HG03460 (cell line): Measurements from ENCODE around the gene SERPINE2.

Source experiments
- ATAC-seq: cut with Tn5 transposase; IDR thresholded peaks from one replicate; pipeline ENCODE4 v1.9.1; 2021; ENCODE audit not compliant: unreplicated experiment

SERPINE2 gene

DNA sequence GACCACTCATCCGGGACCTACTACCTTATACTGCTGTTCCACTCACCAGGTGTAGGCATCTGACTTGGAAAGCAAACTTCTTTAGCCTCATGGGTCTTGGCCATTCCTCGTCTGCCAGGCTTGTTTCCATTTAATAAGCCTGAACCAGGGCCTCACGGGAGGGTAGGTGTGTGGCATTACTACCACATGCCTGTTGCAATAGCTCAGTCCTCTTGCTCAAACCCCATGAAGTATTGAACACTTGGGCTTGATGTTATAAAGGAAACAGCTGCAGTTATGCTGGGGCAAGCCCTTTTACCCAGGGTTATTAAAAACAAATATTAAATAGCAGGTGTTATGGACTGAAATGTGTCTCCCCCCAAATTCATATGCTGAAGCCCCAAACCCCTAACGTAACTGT is 60.6 kb downstream of the SERPINE2 start:
- no peak for ATAC-seq

DNA sequence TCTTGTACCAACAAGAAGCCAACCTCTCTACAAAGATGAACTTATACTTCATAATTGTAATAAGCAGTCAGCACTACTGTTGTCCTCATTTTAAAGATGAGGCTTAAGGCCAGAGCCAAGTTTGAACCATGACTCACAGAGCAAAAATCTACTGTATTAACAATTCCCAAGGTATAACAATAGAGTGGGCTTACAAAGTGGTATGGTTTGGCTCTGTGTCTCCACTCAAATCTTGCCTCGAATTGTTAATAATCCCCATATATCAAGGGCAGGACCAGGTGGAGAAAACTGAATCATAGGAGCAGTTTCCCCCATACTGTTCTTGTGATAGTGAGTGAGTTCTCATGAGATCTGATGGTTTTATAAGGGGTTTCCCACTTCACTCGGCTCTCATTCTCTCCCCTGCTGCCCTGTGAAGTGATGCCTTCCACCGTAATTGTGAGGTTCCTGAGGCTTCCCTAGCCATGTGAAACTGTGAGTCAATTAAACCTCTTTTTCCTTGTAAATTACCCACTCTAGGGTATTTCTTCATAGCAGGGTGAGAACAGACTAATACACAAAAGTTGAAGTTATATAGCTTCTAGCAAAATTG is 62.4 kb downstream of the SERPINE2 start:
- no peak for ATAC-seq

DNA sequence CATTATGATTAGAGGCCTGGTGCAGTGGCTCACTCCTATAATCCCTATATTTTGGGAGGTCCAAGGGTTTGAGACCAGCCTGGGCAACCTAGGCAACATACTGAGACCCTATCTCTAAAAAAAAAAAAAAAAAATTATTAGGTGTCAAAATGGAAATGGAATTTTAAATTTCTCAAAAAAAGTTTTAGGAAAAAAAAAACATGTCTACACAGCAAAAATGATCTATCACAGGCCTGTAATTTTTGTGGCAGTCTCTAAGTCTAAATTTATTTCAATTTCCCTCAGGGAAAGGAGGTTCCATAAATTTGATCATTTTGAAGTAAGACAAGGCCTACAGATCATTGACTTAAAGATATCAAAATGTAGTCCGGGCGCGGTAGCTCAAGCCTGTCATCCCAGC is 65.5 kb downstream of the SERPINE2 start:
- ATAC-seq, result no peak

DNA sequence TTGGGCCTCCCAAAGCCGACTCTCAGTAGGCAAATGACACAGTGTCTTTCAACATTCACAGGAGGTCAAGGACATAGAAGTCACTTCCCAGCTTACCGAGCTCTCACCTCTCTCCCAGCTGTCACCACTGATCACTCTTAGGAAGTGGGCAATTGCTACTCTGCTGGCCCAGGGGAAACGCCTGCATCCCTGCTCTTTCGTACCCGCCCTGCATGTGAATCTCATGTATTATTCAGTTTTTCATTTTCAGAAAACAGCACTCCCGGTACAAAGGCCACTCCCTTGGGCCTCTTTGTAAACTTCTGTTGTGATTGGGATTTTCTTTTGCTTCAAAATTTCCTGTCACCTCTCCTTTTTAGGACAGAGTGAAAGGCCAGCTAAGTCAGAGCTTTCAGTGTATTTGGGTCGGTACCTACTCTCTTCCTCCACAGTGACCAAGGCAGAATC is 66.4 kb downstream of the SERPINE2 start:
- no peak for ATAC-seq

DNA sequence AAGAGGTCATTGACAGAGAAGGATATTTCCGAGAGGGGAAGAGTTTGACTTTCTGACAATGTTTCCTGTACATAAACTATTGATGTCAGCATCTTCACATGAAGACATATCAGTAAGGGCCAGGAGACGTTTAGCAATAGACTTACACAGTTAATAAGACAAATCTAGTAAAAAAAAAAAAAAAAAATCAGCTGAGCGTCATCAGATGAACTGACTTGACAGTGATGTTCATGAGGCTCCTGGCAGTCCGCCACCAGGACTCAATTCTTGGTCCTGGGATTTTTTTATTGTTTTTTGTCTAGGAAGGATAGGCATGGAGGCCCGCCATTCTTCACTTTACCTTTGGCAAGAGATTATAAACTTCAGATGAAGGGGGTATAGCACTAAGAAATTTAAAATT is 67.4 kb downstream of the SERPINE2 start:
- ATAC-seq, result no peak

DNA sequence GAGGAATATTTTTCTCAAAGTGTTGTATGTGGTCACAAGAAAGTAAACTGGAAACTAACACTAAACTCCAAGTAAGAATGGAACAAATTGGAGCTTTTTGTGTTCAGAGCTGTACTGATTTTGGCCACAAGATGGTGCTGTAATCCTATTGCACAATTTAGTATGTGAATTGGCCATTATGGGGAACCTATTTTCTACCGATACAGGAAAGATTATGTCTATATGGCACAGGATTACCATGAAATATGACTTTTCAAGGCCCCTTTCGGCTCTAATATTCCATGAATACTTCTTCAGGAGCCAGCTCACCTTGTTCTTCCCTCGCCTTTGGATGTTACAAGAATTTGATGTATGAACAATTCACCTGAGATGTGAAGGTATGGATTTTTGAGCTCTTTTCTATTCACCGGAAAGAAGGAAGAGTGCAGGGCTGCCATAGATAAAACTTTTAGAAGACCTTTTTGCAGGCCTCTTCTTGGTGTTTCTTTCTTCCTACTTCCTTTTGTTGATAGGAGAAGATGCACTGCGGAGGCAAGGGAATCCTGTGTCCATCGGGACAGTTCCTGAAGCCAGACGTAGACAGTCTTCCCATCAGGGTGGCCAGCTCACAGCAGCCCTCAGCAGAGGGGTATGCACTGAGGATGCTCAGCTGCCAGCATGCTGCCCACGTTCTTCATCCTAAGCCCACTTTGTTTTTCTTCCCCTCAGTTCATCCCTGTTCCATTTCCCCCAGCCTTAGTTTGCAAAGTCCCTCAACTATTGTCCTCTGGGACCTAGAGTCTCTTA is 68.5 kb downstream of the SERPINE2 start:
- ATAC-seq, result peak; percentile 83

DNA sequence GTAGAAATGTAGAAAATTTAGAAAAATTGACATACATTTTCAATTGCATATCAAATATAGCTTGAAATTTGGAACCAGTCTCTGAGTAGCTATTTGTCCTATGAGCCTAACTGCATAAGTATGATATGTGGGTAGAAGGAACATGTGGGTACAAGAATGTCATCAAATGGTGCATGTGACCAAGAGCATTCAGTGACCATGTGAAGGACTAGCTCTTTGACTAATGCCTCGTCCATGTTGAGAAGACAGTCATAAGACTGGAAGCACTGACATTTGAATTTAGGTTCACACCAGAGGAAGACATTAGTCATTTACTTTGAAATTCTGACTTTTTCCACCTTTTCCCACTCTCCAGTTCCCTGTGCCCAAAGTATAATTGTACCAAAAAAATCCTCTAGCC is 69.2 kb downstream of the SERPINE2 start:
- no peak for ATAC-seq

DNA sequence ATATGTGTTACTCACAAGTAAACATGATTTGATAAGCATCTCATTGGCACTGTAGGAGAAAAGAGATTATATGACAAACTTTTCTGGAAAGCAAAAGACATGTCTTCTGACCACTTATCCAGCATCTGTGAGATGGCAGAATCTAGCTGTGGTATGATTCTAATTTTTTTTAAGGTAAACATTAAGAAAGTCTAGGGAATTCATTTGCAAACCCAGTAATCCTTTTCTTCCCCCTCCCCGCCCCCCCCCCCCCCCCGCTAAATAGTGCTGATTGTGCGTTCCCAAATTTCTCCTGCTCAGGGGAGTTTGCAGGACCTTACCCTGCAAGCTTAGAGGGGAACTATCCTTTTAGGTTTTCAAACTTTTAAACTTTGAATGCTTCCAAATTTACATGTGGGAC is 69.8 kb downstream of the SERPINE2 start:
- ATAC-seq, result no peak

DNA sequence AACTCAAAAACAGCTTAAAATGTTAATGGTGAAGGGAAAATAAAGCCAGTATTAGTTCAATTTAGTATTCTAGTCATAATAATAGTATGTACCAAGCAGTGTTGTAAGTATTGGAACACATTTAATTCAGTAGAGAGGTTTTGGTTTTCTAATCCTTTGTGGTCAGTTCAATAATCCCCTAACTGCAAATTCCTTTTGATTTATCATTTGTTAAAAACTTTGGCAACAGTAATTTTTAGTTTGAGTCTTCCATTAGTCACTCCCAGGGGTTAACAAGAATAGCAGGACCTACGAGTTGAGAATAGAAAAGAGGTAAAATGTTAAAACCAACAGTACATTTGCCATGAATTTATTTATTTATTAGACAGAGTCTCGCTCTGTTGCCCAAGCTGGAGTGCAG is 71.1 kb downstream of the SERPINE2 start:
- ATAC-seq, result no peak

DNA sequence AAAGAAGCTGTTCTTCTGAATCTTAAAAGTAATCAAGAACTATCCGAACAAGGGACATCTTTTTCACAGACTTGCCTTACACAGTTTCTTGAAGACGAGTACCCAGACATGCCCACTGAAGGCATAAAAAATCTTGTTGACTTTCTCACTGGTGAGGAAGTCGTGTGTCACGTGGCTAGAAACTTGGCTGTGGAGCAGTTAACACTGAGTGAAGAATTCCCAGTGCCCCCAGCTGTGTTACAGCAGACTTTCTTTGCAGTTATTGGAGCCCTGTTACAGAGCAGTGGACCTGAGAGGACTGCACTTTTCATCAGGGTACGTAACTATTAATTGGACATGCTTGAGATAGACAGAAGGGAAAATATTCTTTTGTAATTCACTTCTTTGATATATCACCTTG is 79.4 kb downstream of the SERPINE2 start:
- no peak for ATAC-seq

DNA sequence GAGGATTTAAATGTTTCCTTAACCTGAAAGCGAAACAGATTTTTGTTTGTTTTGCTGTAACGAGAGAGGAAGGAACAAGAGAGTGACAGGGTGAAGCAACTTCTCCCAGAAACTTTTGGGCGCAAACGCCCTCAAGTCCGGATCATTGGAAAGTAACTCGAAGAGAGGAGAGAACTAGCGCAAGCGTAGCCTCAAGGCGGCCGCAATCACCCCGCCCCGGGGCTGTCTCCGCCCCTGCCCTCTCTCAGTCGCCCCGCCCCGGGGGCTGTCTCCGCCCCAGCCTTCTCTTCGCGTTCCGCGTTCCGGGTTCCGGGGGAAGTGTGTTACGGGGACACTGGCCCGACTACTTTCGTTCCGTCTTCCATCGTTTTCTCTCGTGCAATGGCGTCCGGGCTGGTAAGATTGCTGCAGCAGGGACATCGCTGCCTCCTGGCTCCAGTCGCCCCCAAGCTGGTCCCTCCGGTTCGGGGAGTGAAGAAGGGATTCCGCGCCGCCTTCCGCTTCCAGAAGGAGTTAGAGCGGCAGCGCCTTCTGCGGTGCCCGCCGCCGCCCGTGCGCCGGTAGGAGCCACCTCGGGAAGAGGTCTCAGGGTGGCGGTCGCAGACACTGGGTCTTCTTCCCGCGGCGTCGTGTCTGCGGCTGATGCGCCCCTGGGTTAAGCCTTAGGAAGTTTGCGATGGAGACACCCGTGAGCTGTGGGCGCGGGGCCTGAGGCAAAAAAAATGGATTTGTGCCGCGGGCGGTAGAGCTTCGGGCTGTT is 81.8 kb downstream of the SERPINE2 start, which contains the start of gene MRPL44:
MRPL44 (plus strand) TSS at position 372 of the 760 bp plus-strand sequence; CDS start at position 382, 10 bp downstream.
- ATAC-seq, result peak; percentile 94

DNA sequence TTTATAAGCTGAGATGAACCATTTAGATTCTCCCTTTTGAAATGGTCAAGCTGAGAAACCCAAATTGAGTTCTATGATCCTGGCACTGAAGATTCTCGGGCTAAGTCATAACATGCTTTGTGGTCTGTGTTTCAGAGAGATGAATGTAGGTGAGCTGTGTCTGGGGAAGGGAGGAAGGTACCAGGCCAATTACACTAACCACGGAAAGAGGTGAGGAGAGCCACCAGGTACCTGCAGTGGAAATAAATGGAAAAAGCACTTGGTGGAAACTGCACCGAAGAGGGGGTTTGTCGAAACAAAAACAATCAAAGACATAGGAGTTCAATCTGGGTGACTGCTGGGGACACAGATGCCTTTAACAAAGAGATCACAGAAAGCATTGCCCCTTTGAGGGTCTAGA is 82.8 kb downstream of the SERPINE2 start:
- ATAC-seq, result no peak

DNA sequence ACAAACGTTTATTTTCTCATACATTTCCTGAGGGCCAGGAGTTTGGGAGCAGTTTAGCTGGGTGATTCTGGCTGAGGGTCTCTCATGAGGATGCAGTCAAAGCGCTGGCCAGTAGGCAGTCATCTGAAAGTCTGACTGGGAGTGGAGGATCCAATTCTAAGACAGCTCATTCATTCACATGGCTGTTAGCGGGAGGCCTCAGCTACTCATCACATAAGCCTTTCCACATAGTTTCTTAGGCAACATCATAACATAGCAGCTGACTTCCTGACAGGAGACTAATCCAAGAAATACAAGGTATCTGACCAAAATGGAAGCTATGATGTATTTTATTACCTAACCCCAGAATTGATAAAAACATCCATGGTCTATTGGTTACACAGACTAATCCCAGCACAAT is 84.7 kb downstream of the SERPINE2 start:
- ATAC-seq, result no peak

DNA sequence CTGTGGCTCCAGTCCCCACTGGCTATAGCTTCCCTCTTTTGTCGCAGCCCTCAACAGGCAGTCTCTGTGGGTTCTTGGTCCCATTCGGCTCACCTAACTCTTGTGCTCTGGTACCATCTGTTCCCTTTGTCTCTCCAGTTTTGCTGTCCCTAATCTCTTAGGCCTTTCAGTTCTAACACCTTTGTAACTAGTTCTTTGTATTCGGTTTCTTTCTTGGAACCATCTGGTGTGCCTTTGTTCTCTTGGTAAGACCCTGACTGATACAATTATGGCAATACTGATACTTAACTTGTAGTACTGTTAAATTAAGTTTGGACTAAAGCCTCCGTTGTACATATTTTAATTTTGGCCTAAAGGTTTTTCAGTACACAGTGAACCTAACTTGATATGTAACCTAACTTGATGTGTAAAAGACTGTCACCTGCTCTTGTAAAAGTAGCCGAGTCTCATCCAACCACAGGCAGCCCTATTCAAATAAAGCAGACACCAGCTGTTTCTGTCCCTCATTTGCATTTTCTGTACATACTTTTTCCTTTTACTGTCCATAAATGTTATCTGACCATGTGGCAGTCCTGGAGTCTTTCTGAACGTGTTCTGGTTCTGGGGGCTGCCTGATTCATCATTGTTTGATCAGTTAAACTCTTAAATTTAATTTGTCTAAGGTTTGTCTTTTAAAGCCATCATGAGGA is 86.7 kb downstream of the SERPINE2 start:
- ATAC-seq, result peak; percentile 51

DNA sequence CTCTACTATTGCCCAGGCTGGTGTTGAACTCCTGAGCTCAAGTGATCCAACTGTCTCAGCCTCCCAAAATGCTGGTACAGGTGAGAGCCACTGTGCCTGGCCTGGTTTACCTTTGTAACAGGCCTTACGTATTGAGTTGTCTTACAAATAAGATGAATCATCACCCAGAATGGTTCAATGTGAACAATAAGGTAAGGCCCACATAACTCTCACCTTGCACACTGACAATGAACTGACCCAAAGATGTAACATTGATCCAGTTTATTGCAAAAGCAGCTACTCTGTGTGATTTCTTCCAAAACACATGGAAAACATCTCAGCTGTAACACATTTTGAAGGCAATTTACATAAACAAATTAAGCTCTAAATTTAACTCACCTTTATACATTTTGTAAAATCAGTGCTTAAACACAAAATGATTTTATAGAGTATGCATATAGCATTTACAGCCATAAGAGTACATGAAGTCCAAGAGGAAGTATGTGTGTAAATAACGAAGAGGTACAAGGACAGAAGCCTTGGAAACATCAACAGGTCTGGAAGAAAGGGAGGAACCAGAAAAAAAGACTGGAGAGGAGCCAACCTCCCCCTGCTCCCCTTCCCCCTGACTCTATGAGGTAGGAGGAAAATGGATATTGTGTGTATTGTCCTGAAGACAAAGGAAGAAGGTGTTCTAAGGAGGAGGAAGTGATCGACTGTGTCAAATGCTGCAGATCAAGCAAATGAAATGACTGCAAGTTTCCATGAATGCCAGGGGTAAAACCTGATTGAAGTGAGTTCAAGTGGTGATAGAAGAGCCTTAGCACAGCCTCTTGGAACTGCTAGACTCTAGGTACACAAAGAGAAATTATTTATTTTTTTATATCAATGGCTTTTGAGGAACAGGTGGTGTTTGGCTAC is 88.4 kb downstream of the SERPINE2 start:
- no peak for ATAC-seq

DNA sequence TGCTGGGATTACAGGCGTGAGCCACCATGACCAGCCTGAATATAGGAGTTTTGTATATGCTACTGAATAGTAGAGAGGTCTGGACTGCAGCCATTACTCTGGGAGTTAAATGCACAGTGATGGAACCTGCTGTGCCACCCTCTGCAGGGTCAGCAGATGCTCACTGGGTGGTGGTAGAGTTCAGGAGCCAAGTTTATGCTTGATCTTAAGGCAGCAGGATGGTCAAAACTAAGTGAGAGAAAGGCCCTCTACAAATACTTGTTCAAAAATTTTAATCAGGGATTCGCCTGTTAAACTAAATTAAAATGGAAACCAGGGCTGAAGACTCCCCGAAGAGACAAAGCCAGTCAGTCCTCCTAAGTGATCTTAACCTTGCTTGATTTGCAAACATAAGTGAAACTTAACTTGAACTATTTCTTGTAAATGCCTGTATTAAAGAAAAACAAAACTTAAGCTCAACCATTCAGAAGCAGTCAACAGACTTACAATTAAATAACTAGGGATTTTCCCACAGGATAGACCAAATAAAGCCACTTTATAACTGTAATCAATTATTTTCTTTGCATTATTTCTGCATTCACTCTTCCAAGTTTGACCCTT is 89.7 kb downstream of the SERPINE2 start:
- ATAC-seq, result no peak

DNA sequence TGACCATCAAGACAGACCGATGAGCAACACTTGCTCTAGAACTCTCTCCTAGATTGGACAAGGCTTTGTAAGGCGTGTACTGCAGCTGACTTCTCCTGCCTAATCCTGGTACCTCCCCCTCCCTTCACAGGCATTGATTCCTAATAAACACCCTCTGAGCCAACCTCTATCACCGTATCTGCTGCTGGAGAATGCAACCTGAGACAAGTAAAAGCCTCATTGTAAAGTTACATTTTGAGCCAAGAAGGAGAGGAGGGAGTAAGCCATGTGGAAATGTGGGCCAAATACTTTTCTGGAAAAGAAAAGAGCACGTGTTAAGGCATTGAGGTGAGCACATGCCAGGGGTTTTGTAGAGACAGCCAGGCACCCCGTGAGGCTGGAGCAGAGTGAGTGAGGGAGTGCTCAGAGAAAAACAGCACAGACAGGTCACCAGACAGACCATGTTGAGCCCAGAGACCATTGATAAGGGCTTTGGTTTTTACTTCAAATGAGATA is 91.3 kb downstream of the SERPINE2 start:
- no peak for ATAC-seq

DNA sequence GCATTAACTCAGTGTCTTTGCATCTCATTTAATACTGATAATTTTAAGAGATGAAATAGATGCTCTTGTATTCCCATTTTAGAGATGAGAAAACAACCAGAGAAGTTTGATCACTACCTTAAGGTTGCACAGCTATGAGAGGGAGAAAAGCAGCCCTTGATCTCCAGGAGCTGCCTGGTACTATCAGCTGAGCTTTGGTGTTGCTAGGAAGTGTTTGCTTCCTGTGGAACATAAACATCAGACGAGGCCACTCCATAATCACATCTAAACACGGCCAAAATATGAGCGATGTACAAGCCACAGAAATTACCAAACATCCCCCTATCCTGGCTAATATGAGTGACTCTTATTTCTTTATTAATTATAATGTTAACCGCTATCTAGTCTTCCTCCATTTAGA is 93.3 kb downstream of the SERPINE2 start:
- ATAC-seq, result no peak

DNA sequence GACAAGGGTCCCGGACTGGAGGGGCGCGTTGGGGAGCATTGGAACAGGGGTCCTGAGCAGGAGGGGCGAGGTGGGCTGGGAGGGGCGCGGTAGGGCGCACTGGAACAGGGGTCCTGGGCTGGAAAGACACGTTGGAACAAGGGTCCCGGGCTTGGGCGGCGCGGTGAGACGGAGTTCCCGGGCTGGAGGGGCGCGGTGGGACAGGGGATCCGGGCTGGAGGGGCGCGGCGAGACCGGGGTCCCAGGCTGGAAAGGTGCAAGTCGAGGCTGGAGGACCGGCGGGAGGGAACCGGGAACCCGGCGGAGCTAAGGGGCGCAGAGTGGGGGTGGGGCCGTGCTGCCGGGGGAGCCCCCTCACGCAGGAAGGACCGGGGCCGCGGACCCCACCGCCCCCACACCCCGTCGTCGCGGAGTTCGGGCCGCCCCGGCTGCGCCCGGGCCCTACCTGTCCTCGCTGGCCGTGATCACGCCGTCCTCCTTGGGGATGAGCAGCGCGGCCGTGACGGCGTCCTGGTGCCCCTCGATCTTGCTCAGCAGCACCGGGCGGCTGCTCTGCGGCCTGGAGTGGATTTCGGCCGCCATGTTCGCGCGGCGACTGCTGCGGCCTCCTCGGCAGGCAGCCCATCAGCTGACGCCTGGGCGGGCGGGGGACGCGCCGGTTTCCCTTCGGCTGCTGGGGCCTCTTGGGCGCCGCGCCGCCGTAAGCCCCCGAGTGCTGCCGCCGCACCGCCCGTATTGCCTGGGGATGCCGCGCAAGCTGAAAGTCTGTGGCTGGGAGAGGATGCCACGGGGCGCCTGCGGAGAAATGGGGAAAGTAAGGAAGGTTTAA is 94.2 kb downstream of the SERPINE2 start, which contains the start of gene WDFY1:
WDFY1 (minus strand) TSS at position 633 of the 829 bp plus-strand sequence; CDS start at position 582, 51 bp downstream.
- ATAC-seq, result peak; percentile 78
